Measurements from ENCODE around the gene CRYGD.

Gene CRYGD

GRCh38 chr2:208083807-208084206 lies 40.5 kb downstream of the CRYGD start:
- no peak for DNase-seq (ENCODE audit: low spot score)

GRCh38 chr2:208077276-208077675 lies 47.0 kb downstream of the CRYGD start:
- DNase-seq (ENCODE audit: low spot score) = no peak

GRCh38 chr2:208074610-208075356 lies 49.5 kb downstream of the CRYGD start:
- DNase-seq (ENCODE audit: low spot score) = no peak

- peak; percentile 87 for DNase-seq (ENCODE audit: low spot score)
Observed at GRCh38 chr2:208072250-208072892, 52.0 kb downstream of the CRYGD start.
